HG03039 (cell line): ENCODE results near the gene VAV2.

ENCODE experiments used
- ATAC-seq: cut with Tn5 transposase; IDR thresholded peaks from one replicate; pipeline ENCODE4 v1.9.1; 2021; ENCODE audit warnings: mild to moderate bottlenecking, moderate library complexity; ENCODE audit not compliant: unreplicated experiment

Gene VAV2

GRCh38 chr9:133864011-133864410, 128.1 kb downstream of the VAV2 start:
- ATAC-seq = no peak

GRCh38 chr9:133863257-133863592, 128.9 kb downstream of the VAV2 start:
- ATAC-seq = no peak

- ATAC-seq = no peak
These were observed 129.4 kb downstream of the VAV2 start for GRCh38 chr9:133862585-133863256.

GRCh38 chr9:133861692-133862091, 130.4 kb downstream of the VAV2 start:
- no peak for ATAC-seq

- no peak for ATAC-seq
These were observed 131.0 kb downstream of the VAV2 start for GRCh38 chr9:133861086-133861485.

GRCh38 chr9:133858771-133859170, 133.4 kb downstream of the VAV2 start:
- no peak for ATAC-seq

GRCh38 chr9:133857639-133858038, 134.5 kb downstream of the VAV2 start:
- ATAC-seq = no peak

GRCh38 chr9:133856798-133857197, 135.3 kb downstream of the VAV2 start:
- no peak for ATAC-seq

GRCh38 chr9:133855802-133856521, 136.2 kb downstream of the VAV2 start:
- ATAC-seq = no peak

- ATAC-seq = no peak
These were observed 136.8 kb downstream of the VAV2 start for GRCh38 chr9:133855371-133855770.

GRCh38 chr9:133854765-133855164, 137.4 kb downstream of the VAV2 start:
- no peak for ATAC-seq

GRCh38 chr9:133854048-133854447, 138.1 kb downstream of the VAV2 start:
- no peak for ATAC-seq

- ATAC-seq = no peak
These were observed 138.8 kb downstream of the VAV2 start for GRCh38 chr9:133853331-133853730.

- no peak for ATAC-seq
These were observed 139.7 kb downstream of the VAV2 start for GRCh38 chr9:133852431-133852830.

GRCh38 chr9:133851693-133852092, 140.4 kb downstream of the VAV2 start:
- ATAC-seq = no peak

- ATAC-seq = no peak
These were observed 141.2 kb downstream of the VAV2 start for GRCh38 chr9:133850937-133851336.

- ATAC-seq = no peak
These were observed 142.0 kb downstream of the VAV2 start for GRCh38 chr9:133850161-133850560.

- no peak for ATAC-seq
These were observed 142.9 kb downstream of the VAV2 start for GRCh38 chr9:133849110-133849670.

GRCh38 chr9:133848471-133849109, 143.5 kb downstream of the VAV2 start:
- no peak for ATAC-seq

GRCh38 chr9:133846483-133847090, 145.5 kb downstream of the VAV2 start:
- no peak for ATAC-seq

- no peak for ATAC-seq
These were observed 146.7 kb downstream of the VAV2 start for GRCh38 chr9:133845440-133845839.
